ENCODE measurements around the gene ARHGAP18.
"Not testable (repeated sequence)": the region's sequence is repeated elsewhere in the genome, so short reads cannot be mapped to it uniquely, and the experiment has no call there.

GRCh38 chr6:129570929-129571328, 139.0 kb downstream of the ARHGAP18 start:
- not testable (repeated sequence) for TF ChIP-seq CTCF (IDR thresholded peaks at IDR 0.05; ENCODE audit: low read depth, low read length, poor library complexity, severe bottlenecking); EZH2phosphoT487 (IDR thresholded peaks at IDR 0.05; ENCODE audit: borderline replicate concordance, low read length)
